Superior temporal gyrus (tissue), 1 donor: Measurements from ENCODE around the gene IL10.
"Not testable (repeated sequence)": the region's sequence is repeated elsewhere in the genome, so short reads cannot be mapped to it uniquely, and the experiment has no call there.

Experiments
- DNase-seq: peaks from one replicate; pipeline ENCODE4 v3.0.0-alpha.2; 2016; ENCODE audit errors: extremely low spot score

Gene IL10

DNA sequence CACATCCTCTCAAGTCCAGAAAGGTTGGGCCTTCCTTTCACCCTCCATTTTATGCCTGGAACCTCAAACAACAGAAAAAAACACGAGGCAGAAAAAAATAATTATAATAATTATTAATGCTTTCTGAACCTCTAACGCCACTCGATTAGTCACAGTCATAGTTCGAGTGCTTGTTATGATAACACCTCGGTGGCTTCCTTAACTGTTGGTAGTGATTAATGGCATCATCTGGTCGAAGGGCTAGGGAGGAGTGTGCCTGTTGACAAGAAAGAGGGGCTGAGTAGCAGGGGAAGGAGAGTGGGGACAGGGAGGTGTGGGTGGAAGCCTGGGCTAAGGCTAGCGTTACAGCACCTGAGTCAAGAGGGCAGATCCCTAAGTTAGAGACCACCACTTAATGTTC, 21.3 kb upstream of the IL10 start:
- no peak for DNase-seq

DNA sequence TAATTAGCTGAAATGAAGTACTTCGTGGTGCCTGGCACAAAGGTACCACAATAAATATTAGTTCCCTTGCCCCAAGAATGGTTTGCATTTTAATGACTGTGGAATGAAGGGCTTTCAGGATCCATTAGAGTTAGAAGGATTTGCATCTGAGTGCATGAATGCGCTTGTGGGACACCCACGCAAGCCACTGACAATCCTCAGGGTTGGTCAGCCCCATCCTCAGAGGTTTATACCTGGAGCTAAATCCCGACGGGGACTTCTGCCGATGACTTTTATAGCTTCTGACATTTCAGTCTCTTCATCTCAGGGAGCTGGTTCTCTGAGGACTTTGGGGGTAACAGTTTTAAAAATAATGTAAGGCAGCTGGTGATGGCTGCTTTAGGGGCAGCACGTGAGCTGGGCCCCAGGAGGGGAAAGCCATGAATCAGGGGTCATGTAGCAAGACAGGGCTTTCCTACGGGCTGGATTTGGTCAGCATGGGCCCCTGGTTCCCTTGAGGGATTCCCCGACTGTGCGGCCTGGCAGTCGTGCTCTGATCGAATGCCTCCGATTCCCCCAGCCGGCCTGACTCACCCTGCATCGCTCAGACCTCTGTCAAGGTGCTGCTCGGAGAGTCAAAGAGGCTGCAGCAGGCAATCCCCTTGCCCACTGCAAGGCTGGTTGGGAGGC, 20.8 kb upstream of the IL10 start:
- DNase-seq, result no peak

DNA sequence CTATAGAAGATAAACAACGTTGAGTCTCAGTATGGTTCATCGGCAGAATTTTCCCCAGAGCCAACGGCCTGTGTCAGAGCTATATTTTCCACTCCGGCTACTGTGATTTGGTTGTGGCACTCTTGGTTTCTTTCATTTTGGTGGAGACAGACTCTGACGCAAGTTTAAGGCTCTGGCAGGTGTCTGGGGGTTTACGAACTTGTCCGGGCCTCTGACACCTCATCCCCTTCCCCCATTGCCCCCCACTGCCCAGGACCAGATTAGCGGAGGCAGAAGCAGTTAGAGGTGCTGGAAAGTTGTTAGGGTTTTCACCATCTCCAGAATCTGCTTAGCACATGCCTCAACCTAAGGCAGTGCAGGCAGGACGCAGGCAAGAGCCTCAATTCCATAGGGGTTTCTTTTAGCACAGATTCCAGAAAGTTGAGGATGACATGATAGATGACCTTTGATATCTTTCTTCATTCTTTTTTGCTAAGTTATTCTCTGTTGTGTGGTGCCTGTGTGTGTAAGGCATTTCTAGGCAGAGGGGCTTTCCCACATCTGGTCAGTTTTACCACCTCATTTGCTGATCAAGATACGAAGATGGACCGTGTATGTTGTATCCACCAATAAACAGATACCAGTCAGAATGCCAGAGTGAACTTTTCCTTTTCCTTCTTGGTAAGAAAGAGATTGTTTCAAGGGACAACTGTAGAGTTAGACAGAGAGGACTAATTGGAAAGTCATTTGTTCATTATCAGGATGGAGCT, 18.4 kb upstream of the IL10 start:
- DNase-seq, result no peak

DNA sequence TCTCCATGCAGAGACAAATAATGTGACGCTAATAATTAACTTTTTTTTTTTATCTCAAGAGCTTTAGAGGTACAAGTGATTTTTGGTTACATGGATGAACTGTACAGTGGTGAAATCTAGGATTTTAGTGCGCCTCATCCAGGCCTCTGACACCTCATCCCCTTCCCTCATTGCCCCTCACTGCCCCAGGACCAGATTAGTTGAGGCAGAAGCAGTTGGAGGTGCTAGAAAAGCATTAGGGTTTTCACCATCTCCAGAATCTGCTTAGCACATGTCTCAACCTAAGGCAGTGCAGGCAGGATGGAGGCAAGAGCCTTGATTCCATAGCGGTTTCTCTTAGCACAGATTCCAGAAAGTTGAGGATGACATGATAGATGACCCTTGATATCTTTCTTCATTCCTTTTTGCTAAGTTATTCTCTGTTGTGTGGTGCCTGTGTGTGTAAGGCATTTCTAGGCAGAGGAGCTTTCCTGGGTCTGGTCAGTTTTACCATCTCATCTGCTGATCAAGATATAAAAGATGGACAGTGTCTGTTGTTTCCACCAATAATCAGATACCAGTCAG, 16.3 kb upstream of the IL10 start:
- no peak for DNase-seq

DNA sequence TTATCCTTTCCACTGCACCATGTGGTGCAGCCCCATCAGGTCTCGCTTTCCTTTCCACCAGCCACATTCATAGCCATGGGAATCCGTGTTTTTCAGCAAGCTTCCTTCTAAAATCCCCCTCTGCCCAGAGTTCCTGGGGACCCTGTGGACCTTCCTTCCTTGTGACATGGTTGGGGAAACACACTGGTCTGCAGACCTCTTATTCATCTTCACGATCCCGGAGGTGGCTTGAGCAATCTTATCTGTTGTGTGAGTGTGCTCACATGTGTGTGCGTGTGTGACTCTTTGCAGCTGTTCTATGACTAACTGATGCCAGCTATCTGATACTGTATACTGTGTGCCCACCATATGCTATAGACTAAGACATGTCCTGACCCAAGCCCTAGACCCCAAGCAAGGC, 15.6 kb upstream of the IL10 start:
- DNase-seq, result no peak

DNA sequence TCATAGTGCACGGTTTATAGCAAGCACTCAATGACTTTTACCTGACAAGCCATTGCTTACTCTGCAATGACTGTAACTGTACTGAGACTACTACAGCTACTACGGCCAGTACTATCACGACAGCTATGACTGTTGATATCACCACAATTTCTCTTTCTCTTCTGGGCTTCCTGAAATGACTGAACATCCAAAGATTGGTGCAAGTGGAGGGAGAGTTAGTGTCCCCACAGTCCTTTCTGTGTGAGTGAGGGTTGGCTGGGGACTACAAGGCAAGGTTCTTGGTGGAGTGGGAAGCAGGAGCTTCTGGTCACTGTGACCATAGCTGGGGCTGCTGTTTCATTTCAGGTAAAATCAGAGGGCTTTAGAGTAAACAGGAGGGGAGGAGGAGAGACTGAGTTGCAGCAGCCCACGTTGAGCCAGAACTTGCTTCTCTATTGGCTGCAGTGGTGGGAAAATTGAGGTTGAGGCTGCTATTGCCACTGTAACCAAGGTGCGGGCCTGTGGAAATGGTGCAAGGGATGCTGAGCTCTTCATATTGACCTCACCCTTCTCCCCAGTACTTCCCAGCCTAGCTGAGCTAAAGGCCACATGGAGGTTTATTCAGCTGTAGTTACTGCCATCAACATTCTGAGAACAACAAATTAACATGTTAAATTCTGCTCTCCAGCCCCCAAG, 14.1 kb upstream of the IL10 start:
- DNase-seq, result no peak

DNA sequence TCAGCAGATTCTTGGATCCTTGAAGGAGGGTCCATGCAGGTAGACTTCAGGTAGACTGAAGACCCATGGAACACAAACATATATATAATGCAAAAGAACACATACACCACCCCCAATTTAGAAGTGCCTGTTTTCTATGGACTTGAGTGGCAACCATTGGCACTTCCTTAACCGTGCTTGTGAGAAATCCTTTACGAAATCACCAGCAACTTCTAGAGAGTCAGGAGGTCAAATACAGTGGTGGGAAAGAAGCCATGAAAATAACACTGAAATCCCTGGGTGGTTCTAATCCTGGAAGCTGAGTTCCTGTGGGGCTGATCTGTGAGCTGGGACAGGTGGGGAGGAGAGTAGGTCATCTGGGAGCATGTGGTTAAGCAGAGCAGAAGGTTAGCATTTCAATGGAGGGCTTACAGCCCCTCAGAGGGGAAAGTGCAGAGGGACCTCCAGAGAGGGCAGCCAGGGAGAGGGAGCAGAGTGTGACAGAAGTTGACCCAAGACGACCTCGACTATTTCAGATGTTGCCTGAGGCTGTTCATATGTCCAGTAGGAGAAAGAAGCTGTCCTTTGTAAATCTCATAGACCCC, 13.0 kb upstream of the IL10 start:
- DNase-seq, result no peak

DNA sequence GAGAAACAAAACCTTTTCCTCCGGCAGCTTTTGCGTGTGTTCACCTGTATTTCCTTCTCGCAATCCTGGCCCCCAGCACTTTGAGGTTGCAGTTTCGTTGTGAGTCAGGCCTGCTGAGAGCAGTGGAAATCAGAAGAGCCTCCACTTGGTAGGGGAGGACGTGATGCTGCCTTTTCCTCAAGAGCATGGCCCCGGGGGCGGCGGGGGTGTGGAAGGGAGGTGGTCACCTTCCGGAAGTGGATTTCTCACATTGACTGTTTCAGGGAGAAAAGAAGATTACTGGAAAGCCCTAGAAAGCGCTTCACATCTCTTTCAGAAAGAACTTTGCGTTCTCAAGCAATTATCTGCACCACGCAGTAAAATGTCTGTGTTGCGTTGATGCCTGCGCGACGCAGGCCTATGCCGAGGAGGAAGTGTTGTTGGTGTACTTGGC, 12.2 kb upstream of the IL10 start:
- DNase-seq, result no peak

DNA sequence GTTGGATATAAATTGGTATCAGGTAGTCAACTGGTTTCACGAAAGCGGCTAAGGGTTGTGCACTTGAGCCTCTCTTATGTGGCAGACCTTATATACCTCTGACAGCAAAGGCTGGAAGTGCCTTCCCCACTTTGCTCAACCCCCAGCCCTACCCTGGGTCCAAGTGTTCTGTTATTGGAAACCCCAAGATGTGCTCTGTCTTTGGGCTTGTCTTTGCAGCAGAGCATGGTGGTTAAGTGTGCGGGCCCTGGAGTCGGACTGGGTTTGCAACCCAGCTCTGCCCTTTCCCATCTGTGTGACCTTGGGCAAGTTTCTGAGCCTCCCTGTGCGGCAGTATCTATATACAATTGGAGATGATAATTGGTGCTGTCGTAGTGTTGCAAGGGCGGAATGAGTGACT, 11.2 kb upstream of the IL10 start:
- DNase-seq, result no peak

DNA sequence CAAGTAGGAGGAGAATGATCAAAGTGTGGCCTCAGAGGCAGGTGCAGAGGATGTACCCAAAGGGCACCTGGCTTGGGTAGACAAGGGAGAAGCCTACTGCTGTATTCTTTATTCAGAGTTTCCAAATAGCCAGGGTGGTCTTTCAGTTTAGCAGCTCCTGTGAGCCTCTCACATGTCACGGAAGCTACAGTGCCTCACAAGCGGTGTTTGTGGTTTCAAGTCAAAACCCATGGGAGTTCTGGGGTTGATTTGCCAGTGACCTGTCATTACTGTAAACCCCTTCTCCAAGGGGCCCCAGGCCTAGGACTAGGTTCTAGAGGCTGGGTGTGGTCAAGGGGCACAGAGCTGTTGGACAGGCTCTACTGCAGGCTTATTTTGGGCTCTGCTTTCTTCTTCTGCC, 10.2 kb upstream of the IL10 start:
- DNase-seq, result no peak

DNA sequence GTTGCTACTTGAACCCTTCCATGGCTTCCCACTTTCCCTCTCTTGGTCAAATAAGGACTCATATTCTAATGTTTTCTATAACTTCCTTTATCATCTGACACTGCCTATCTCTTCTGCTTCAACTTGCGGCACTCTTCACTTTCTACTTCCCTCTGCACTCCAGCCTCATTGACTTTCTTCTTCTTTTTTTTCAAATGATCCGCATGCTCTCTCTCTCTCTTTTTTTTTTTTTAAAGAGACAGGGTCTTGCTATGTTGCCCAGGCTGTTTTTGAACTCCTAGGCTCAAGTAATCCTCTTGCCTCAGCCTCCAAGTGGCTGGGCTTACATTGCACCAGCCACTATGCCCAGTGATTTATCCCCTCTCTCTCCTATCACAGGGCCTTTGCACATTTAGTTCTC, 7.3 kb upstream of the IL10 start:
- DNase-seq, result no peak

DNA sequence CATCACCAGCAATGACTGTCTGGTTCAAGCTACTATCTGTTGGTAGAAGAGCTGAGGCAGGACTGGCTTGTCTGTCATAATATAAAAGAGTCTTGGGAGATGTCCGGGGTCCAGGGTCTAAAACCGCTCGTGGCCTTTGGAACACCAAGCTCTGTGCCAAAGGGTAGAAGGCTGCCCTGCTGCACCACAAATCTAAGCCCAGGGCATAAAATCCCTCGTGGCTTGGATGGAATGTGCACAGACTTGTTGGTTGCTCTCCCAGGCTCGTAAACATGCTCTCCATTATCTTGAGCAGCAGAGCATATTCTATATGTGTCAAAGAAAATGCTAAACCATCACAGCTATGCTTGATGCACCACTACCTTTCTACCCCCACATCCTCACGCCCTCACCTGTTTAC, 6.6 kb upstream of the IL10 start:
- DNase-seq, result not testable (repeated sequence)

DNA sequence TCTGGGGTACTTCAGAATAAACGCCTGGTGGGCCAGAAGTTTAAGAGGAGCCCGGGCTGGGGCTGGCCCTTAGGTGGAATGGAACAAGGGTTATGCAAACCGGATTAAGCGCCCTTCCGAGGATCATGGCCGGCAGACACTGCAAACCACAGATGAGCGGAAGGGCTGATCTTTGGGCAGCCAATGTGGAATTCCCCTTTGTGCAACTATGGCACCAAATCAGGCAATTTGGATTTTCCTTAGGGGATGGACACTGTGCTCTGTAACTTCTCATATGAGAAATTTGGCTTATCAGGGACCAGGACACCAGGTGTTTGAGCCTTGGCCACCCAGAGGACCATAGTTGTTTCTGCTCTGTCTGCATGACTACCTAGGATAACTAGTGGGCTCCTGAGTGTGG, 5.7 kb upstream of the IL10 start:
- no peak for DNase-seq

DNA sequence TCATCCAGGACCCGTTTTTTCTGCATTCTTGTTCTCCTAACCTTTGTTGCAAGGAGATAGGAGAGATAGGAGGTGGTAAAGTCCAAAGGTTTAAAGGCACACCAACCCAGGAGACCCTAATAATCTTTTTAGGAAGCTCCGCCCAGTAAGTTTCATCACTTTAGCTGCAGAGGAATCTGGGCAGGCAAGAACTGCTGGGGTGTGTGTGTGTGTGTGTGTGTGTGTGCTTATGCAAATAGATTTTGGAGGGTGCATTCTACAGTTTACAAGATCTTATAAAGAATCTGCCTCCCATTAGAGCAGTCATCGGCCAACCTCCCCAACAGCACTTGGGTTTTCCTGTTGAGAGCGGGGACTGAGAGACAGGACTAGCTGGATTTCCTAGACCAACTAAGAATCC, 3.9 kb upstream of the IL10 start:
- no peak for DNase-seq

DNA sequence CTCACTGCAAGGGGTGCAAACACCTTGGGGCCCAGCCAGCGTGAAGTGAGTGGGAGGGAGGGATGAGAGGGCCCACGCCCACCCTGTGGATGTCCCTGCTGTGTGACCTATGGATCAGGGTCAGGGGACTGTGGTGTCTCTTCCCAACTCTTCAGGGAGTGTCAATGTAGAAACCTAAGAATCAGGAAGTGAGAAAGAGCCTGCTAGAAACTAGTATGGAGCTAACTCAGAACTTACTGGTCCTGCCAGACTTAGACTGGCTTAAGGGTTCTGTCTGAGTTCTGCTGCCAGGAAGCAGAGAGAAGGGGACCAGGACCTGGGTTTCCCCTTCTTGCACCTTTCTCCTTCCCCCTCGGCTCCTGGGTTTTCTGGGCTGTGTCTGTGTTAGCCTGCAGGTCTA, 1.8 kb upstream of the IL10 start:
- DNase-seq, result no peak

DNA sequence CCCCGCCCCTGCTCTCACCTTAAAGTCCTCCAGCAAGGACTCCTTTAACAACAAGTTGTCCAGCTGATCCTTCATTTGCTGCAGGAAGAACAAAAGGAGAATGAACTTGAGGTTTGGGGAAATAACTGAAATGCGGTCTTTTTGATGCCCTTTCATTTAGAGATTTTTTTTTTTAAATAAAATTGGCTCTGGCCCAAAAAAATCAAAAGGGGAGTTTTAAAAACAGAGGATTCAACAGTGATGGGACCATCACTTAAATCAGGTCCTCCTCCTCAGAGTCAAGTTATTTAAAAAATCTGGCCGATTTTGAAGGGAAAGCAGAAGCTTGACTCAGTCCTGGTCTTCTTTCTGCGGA, 979 bp downstream of the IL10 start:
- DNase-seq, result no peak

DNA sequence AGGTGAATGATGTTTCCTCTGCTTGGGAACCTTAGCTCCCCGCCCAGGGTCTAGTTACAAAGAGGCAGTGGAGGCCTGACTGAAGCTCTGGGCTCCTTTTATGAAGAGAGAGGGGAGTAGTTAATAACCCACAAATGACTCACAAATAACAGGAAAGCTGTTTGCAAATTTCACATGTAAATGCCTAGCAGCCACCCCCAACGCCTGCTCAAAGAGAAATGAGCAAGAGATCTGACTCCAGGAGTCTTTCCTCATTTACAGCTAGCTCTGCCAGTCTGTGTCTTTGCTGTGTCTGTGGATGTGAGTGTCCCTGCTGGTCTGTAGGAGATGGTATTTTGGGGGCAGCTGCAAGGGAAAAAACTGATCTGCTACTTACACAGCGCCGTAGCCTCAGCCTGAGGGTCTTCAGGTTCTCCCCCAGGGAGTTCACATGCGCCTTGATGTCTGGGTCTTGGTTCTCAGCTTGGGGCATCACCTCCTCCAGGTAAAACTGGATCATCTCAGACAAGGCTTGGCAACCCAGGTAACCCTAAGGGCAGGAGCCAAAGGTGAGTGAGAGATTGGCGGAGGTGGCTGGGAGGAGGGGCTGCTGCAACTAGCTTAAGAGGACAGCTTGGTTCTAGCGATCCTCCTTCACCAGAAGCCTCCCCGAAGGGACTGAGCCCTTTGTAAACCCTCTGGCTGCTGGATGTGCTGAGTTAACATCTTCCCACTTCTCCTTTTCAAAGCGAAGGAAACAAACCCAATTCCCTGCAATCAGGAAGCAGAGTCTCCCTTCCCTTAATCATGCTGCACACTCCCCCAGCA, 1.6 kb downstream of the IL10 start, which contains the start of gene IL19:
TSS of gene IL19 (plus strand) at position 243 of the 807 bp plus-strand sequence. CDS start 65,890 bp downstream, outside the sequence.
- no peak for DNase-seq

DNA sequence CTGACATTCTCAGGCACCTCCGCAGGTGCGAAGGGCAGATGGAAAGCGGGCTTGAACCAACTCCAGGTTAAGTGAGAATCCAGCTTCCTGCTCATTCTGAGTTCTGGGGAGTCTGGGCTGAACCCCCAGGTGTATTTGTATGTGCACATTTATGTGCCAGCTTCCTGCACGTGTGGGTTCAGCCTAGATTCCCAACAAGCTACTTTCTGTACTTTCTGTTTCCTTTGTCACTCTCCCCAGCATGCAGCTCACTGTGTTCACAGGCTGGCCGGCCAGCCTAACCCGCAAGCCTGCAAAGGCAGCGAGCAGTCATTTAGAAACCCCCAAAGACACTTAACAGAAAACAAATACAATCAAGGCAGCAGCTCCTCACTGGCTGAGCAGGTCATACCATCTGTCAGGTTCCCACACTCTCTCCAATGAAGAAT, 3.0 kb downstream of the IL10 start:
- no peak for DNase-seq

DNA sequence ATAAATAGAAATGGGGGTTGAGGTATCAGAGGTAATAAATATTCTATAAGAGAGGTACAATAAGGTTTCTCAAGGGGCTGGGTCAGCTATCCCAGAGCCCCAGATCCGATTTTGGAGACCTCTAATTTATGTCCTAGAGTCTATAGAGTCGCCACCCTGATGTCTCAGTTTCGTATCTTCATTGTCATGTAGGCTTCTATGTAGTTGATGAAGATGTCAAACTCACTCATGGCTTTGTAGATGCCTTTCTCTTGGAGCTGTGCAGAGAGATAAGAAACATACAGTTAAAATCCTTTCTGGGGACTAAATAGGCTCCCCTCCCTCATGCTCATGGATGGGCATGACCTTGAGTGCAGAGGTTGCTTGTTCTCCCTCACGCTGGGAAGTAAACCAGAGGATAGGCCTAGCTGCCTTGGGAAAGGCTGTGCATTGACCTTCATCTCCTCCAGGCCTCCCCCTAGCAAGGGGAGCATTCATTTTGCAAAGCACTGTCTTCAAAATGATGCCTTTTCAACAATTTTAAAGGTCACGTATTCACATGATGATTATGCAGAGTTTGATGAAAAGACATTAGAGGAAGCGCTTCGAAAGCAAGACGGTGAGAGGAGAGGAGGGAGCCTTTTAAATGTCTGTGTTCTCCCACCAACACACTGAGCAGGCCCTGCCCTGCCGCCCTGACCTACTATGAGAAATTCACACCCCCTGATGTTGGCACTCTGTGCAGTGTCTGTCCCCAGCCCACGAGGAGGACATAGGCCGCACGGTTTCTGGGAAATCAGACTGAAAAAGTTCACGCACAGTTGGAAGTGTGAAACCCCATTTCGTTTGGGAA, 3.6 kb downstream of the IL10 start:
- no peak for DNase-seq

DNA sequence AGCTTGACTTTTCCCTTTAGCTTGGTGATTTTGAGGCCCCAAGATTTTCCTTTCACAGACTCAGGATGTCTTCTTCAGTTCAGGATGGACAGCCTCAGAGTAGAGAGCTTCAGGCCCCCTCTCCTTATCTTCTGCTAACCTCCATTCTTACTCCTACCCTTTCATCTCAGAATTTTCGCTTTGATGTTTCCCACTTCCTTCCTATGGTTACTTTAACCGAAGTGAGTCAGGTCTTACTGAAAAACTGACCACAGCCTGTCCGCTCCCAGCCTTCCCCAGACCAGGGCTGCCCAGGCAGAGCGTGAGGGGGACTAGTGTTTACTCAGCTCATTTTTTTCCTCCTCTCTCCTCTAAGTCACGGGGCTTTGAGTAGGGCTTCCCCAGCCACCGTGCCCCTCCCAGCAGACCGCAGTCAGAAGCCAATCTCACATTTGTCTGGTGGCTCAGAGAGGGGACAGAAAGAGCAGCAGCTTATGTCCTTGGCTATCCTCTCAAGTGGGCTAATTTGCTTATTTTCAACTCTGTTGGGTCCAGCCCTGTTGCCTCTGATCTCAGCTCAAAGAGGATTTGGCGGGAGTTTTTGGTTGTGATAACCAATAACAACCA, 5.9 kb downstream of the IL10 start:
- DNase-seq, result no peak
